Measurements from ENCODE around the gene CLPTM1L.

The CLPTM1L gene

GRCh38 chr5:1332461-1333001 is 12.4 kb downstream of the CLPTM1L start:
- Histone ChIP-seq H4K20me1 (ENCODE audit: insufficient read depth, low read length, poor library complexity, severe bottlenecking) (peaks cover 48% of the 10 kb centered on the region), H3F3A (ENCODE audit: low read depth) (peaks cover 7% of the 10 kb centered on the region; the same call in 1 of the 2 replicates), H3K4me3 (ENCODE audit: low read length, poor library complexity, severe bottlenecking) (no peak overlapping the region), H3K36me3 (ENCODE audit: insufficient read depth, low read length) (peaks cover 78% of the 10 kb centered on the region; the same call in 1 of the 2 replicates), H3K79me2 (ENCODE audit: insufficient read depth, low read length) (peaks cover 43% of the 10 kb centered on the region; the same call in 1 of the 2 replicates), H2AFZ (ENCODE audit: low read length) (no peak overlapping the region), H3K4me2 (ENCODE audit: low read depth, low read length, poor library complexity, severe bottlenecking) (no peak overlapping the region), H3K4me1 (ENCODE audit: insufficient read depth, low read length, poor library complexity, severe bottlenecking) (no peaks in the 10 kb centered on the region), H3K9me3 (ENCODE audit: insufficient read depth, low read depth, low read length) (no peaks in the 10 kb centered on the region), H3K9ac (ENCODE audit: low read depth, low read length, poor library complexity, severe bottlenecking) (no peak overlapping the region), H3K9me2 (replicated peaks; ENCODE audit: low read depth, low read length) (no peaks in the 10 kb centered on the region), H3K27me3 (ENCODE audit: insufficient read depth, low read length, poor library complexity, severe bottlenecking) (no peaks in the 10 kb centered on the region)
- TF ChIP-seq CTCF (conservative IDR thresholded peaks at IDR 0.05; ENCODE audit: low read length) (no peak), EZH2phosphoT487 (IDR thresholded peaks at IDR 0.05; ENCODE audit: borderline replicate concordance) (no peak)

DNA sequence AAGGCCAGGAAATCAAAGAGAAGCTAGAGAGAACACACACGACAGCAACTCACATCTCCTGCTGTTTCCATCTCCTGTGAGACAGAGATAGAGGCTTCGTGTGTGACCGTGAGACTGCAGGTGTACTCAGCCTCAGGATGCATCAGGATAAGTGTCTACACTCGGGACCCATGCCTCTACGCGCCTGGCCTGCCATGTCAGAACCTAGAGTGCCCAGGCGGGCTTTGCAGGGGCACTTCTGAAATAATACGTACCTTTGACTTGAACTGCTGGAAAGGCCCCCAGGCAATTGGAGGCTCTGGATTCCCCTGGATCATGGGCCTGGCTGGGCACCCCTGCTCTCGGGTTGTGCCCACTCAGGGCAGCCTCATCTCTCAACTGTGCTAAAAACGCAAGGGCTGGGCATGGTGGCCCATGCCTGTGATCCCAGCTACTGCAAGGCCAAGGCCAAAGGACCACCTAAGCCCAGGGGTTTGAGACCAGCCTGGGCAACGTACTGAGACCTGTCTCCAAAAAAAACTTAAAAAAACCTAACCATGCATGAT is 13.0 kb downstream of the CLPTM1L start:
- Histone ChIP-seq H4K20me1 (ENCODE audit: insufficient read depth, low read length, poor library complexity, severe bottlenecking) (peaks cover 44% of the 10 kb centered on the region), H3K4me2 (ENCODE audit: low read depth, low read length, poor library complexity, severe bottlenecking) (no peak overlapping the region), H3K4me1 (ENCODE audit: insufficient read depth, low read length, poor library complexity, severe bottlenecking) (no peaks in the 10 kb centered on the region), H3K27me3 (ENCODE audit: insufficient read depth, low read length, poor library complexity, severe bottlenecking) (no peaks in the 10 kb centered on the region), H3K9me2 (replicated peaks; ENCODE audit: low read depth, low read length) (no peaks in the 10 kb centered on the region), H3K9ac (ENCODE audit: low read depth, low read length, poor library complexity, severe bottlenecking) (no peak overlapping the region), H3K4me3 (ENCODE audit: low read length, poor library complexity, severe bottlenecking) (no peak overlapping the region), H2AFZ (ENCODE audit: low read length) (no peak overlapping the region), H3K36me3 (ENCODE audit: insufficient read depth, low read length) (peaks cover 72% of the 10 kb centered on the region; the same call in 1 of the 2 replicates), H3F3A (ENCODE audit: low read depth) (peaks cover 7% of the 10 kb centered on the region; the same call in 1 of the 2 replicates), H3K79me2 (ENCODE audit: insufficient read depth, low read length) (peaks cover 39% of the 10 kb centered on the region; the same call in 1 of the 2 replicates), H3K9me3 (ENCODE audit: insufficient read depth, low read depth, low read length) (no peaks in the 10 kb centered on the region)
- TF ChIP-seq EZH2phosphoT487 (IDR thresholded peaks at IDR 0.05; ENCODE audit: borderline replicate concordance) = no peak
- no peak for TF ChIP-seq CTCF (conservative IDR thresholded peaks at IDR 0.05; ENCODE audit: low read length)

DNA sequence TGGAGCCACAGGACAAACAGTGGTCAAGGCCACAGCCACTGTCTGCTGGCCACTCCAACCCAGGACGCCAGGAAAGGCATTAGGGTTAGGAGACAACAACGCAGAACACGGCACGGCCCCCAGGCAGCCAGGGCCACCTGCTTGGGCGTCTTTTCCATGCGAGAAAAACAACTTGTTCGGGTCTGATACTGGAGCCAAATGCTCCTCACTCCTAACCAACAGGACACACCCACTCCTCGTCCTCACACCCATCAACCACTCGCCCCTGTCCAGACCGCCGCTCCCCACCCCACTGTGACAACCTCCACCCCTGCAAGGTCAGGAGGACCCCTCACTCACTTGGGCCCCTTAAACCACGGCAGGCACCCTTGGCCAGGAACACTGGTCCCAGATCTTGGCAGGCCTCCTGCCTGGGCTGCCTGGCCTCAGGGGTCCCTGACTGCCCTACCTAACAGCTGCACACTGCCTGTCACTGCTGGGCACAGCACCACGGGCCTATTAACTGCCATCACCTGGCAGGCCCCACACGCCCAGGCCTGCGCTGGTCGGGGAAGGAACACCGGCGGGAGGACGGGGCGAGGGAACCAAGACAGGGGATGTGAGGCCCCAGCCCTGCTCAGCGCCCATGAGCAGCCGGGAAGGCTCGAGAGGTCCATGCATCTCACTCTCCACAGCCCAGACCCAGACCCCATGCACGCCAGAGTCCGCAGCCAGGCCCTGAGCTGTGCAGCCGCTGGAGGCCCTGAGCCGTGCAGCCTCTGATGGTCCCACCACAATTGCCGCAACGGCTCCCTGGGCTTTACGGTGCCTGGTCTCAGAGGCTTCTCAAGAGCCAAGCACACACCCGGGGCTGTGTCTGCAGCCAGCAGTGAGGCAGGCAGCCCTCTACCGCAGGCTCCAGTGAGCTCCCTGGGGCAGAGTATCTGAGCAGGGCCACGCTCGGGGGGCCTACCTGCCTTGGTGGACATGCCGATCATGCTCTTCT is 13.8 kb downstream of the CLPTM1L start:
- Histone ChIP-seq H3K27me3 (ENCODE audit: insufficient read depth, low read length, poor library complexity, severe bottlenecking) (no peaks in the 10 kb centered on the region), H3K9ac (ENCODE audit: low read depth, low read length, poor library complexity, severe bottlenecking) (no peak overlapping the region), H3K4me3 (ENCODE audit: low read length, poor library complexity, severe bottlenecking) (no peak overlapping the region), H2AFZ (ENCODE audit: low read length) (no peak overlapping the region), H3K4me2 (ENCODE audit: low read depth, low read length, poor library complexity, severe bottlenecking) (no peak overlapping the region), H3K4me1 (ENCODE audit: insufficient read depth, low read length, poor library complexity, severe bottlenecking) (no peaks in the 10 kb centered on the region), H3F3A (ENCODE audit: low read depth) (peaks cover 7% of the 10 kb centered on the region; the same call in 1 of the 2 replicates), H3K9me3 (ENCODE audit: insufficient read depth, low read depth, low read length) (no peaks in the 10 kb centered on the region), H3K9me2 (replicated peaks; ENCODE audit: low read depth, low read length) (no peaks in the 10 kb centered on the region), H4K20me1 (ENCODE audit: insufficient read depth, low read length, poor library complexity, severe bottlenecking) (peaks cover 37% of the 10 kb centered on the region), H3K79me2 (ENCODE audit: insufficient read depth, low read length) (peaks cover 31% of the 10 kb centered on the region; the same call in 1 of the 2 replicates), H3K36me3 (ENCODE audit: insufficient read depth, low read length) (peaks cover 64% of the 10 kb centered on the region; the same call in 1 of the 2 replicates)
- TF ChIP-seq CTCF (conservative IDR thresholded peaks at IDR 0.05; ENCODE audit: low read length) (no peak), EZH2phosphoT487 (IDR thresholded peaks at IDR 0.05; ENCODE audit: borderline replicate concordance) (no peak)

Data from Loucy (cell line).